ENCODE results near the gene CNPY4.

DNA sequence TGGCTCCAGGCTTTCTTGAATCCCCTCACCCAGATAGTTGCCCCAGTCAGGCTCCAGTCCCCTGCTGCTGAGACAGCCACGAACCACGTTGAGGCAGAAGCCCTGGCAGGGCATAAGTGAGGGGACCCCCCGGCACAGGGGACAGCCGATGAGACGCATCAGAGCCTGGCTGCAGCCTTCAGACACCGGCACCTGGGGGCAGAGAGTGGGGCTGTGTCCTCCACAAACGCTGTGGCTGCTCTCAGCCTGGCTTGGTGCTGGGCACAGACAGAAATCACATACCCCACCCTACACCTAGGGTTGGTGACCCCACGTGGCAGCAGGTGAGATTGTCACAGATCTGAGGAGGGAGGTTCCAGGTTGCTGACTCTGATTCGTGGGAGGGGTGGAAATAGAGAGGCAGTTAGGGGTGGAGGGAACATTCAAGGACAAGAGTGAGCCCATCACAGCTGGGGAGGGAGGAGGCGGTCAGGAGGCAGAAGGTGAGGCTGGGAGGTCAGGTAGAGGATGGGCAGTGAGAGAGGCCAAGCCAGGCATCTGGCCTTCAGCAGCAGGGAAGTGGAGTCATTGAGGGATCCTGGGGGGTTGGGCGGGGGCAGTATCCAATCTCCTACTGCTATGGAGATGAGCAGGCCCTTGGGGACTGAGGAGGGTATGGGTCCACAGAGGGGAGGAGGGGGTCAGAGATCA is 54.5 kb downstream of the CNPY4 start:
- TF ChIP-seq POLR2A (IDR thresholded peaks at IDR 0.05), result no peak
- TF ChIP-seq EP300 (IDR thresholded peaks at IDR 0.05), result no peak
